ENCODE results near the gene ATP2B3.

Gene ATP2B3

DNA sequence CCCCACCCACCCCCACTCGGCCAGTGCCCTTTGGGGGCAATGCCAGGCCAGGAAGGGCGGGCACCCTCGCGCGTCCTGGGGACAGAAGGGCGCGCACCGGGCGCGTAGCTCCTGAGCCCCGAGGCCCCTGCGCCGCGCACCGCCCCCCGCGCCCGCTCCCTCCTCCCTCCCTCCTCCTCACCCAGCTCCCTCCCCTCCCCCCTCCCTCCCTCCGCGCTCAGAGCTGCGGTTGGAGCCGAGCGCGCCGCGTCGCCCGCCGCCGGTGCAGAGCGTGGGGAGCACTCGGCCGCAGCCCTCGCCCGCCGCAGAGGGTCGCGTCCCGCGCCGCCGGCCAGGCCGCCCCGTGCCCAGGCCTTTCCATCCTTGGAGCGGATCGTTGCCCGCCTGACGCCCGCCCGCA is at the start of gene ATP2B3:
Gene ATP2B3 (plus strand): TSS at position 220 of the 400 bp plus-strand sequence. CDS start 18,606 bp downstream, outside the sequence.
- no peak for DNase-seq (ENCODE audit: low read depth in 2 of 2)

DNA sequence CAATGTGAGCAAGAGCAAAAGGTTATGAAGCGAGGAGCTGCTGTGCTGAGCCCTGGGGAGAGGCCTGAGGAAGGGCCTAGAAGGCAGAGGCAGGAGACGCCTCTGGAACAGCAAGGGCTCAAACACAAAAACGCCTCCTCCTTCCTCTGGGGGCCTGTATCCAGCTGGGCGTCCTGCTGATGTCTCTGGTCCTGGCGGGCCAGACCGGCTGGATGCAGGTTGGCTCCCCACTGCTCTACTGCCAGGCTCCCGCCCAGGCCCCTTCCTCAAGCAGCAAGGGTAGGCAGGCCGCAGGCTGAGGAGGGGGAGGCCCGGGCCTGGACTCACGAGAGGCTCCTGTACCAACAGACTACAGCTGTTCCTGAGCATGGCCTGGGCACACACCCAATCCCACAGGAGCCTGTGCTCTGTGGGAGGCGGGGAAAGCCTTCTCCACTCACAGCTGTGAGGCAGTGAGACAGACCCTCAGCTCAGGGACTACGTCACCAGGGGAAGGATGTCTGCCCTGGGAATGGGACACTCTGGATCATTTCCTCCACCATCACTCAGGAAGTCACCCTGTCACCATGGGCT is 49.3 kb upstream of the ATP2B3 start:
- no peak for DNase-seq (ENCODE audit: low read depth in 2 of 2)

DNA sequence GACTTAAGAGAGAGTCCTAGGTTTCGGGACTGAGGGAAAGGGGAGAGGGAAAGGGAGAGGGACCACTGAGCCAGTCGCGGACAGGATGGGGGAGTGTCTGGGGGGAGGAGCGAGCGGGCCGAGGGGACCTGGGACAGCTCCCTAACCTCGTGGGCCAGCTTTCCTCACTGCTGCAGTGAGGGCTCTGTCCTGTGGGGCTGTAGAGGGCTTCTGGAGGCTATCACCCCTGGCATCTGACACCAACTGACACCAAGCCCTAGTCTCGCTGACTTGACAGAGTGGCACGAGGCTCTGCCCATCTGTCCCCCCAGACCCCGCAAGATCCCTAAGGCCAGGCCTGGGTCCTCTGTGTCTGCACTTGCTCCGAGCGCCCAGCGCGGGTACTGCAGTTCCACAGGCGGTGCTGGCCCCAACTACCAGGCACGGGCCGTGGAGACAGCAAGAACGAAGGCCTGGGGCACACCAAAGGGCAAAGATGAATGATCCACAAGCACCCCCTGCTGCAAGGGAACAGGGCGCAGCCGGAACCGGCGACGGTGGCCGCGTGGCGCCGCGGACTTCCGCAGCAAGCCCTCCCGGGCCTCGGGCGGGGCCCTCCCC is 47.5 kb upstream of the ATP2B3 start:
- DNase-seq (ENCODE audit: low read depth in 2 of 2), result no peak

DNA sequence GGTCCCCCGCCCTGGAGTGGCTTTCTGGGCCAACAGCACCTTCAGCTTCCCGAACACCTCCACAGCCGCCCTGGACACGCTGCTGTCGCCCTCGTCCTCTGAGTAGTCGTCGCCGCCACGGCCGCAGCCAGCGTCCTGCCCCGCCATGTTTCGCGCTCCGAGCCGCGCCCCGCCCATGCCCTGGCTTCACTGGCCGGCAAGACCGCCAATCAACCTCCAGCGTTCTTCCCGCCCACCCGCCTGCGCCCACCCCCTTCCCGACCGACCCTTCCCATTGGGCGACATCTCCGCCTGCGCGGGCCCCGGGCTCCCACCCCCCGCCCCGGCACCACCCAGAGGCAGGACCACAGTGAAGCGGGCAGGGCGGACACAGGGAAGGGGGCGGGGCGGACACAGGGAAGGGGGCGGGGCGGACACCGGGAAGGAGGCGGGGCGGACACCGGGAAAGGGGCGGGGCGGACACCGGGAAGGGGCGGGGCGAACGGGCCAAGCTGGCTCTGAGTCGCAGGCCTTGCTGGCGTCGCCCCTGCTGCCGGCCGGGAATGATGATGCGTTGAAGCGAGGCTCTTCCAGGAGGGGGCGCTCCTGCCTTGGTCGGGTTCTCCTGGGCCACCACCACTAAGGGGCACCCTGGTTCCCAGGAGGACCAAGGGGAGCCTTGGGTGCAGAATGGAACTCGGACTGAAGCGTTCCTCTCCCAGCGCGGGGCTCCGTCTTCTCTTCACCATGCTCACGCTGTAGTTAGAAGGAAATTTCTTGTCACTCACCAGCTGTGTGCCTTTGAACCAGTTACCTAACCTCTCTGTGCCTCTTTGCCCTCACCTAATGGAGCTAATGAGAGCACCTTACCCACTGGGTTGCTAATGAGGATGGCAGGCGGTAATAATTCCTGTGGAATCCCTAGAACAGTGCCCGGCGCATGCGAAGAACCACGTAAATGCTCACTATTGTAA is 46.8 kb upstream of the ATP2B3 start, which contains the start of gene HAUS7:
Gene HAUS7 (minus strand): TSS at position 166 of the 953 bp plus-strand sequence. CDS start 19 bp downstream, at position 147.
- DNase-seq (ENCODE audit: low read depth in 2 of 2), result peak; percentile 79 to 80

DNA sequence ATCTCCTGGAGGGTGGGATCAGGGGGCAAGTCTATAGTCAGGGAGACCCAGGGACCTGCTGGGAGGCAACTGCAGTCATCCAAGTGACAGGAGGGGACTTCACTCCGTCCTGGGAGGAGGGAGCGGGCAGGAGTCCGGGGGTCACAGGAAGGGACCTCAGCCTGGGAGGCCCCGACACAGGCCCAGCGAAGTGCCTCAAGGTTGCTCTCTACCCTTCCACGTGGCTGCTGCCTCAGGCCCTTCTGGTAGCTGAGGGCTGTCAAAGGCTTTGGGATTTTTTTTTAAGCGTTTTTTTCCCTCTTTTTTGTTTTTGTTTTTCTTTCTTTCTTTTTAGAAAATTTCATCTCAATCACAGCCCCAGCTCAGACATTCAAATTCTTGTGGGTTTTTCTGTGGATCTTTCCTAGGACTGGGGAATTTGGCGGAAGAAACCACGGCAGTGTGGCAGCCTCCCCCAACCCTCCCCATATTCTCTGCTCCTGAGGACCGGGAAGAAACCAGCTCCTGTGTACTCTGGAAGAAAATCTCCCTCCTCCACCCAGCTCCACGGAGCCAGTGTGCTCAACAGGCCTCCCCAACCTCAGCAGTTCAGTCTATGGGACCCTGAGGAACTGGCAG is 45.7 kb upstream of the ATP2B3 start:
- DNase-seq (ENCODE audit: low read depth in 2 of 2), result no peak

DNA sequence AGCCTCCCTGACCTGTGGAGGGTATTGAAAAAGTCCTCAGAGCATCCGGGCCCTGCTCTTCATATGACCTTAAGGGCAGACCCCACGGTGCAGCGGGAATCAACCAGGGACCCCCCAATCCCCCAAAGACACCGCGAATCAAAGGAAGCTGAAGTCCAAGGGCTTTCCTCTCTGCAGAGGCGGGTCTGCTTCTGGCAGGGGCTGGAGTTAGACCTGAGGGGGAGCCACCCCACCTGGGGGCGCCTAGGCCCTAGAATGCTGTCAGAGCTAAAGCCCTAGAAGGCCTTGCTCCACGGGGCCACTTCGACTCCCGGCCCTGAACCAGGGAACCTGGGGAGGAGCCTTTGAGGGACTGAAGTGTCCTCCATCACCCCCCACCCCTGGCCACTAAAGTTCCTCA is 44.3 kb upstream of the ATP2B3 start:
- DNase-seq (ENCODE audit: low read depth in 2 of 2), result no peak

DNA sequence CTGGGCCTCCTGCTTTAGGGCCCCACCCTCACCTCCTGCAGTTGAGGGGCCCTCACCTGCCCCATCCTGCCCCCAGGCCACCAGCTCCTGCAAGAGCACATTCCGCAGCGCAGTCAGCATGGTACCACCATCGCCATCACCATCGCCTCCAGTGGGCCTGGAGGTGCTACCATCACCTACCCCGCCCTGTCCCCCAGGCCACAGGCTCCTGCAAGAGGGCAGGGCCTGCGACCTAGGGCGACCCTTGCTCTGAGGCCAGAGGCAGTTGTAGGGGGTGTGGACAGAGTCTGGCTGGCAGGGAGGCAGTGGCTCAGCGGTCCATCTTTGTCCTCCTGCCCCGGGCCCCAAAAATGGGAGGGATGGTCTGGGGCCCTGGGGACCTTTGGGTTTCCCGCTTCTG is 43.2 kb upstream of the ATP2B3 start:
- DNase-seq (ENCODE audit: low read depth in 2 of 2), result no peak

DNA sequence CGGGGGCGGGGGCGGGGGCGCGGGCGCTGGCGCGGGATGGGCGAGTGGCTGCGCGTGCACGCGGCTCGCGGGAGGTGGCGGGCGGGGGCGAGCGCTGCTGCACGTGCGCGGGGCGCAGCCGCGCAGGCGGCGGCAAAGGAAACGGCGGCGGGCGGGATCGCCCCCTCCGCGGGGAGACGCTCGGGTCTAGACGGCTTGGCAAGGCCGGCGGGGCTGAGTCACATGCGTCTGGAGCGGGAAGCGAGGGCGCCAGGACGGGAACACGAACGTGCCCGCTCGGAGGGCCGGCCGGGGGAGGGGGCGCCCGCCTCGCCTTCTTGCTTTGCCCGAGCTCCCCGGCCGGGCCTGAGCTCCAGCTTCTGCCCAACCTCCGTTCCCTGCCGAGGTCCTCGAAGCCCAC is 42.7 kb upstream of the ATP2B3 start:
- no peak for DNase-seq (ENCODE audit: low read depth in 2 of 2)

DNA sequence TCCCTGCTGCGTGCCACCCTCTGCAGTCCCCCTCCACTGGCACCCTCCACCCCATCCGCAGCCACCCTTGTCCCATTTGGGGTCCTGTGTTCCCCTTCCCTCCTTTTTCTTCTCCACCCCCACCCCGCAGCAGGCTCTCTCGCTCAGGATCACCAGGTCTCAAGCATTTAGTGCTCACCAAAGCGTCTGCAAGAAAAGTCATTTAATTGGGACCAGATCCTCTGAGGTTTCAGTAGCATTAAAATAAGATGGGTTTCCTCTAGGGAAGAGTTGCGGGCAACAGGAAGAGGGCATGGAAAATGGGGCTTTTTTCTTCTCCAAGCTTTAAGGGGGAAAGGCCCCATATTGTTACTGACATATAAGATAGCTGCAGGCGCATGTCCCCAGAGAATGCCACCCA is 42.2 kb upstream of the ATP2B3 start:
- no peak for DNase-seq (ENCODE audit: low read depth in 2 of 2)

DNA sequence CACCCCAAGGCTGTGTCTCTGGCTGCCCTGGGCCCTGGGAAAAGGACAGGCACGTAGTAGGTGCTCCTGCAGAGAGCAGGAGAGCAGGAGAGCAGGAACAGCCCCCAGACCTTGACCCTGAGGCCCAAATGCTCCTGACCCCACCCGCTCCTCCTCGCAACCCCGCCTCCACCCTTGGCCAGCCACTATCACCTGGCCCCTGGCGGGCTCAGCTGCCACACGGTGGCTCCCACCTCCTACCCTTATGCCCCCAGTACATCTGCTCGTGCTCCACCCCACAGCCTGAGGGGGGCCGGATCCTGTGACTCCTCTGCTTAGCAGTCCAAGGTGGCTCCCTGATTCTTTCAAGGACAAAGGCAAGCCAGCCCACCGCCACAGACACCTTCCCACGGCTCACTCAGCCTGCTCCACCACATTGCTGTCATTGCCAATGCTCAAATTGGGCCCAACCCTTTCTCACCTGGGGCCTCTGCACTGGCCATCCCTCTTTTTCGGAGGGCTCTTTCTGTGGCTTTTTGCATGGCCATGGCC is 41.6 kb upstream of the ATP2B3 start:
- DNase-seq (ENCODE audit: low read depth in 2 of 2), result no peak

DNA sequence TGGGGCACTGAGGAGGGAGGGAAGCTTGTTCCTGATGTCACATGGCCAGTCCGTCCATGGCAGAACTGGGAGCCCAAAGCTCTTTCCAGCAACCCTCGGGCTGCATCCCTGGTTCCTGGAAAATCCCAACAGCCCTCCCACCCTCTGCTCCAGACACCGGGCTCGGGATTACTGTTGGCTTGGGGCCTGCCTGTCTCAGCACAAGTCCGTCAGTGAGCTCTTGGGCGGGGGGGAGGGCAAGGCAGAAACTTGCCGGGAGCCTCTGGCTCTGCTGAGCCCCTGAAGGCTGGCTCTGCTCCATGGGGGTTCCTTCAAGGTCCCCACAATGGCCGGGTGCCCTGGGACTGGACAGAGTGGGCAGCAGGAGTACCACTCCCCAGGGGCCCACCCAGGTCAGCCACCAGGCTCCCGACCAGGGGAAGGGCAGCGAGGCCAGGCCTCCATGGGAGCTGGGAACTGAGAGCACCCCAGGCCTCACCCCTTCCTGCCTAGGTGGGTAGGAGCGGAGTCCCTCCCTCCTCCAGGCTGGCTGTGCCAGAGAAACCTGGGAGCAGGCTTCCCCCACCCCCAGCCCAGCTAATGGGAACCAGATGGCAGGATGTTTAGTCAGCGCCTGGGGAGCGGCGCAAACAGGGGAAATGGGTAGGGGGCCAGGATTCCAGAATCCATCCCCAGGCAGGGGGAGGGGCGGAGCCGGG is 40.6 kb upstream of the ATP2B3 start:
- DNase-seq (ENCODE audit: low read depth in 2 of 2), result peak in 1 of 2 experiments; percentile 74

DNA sequence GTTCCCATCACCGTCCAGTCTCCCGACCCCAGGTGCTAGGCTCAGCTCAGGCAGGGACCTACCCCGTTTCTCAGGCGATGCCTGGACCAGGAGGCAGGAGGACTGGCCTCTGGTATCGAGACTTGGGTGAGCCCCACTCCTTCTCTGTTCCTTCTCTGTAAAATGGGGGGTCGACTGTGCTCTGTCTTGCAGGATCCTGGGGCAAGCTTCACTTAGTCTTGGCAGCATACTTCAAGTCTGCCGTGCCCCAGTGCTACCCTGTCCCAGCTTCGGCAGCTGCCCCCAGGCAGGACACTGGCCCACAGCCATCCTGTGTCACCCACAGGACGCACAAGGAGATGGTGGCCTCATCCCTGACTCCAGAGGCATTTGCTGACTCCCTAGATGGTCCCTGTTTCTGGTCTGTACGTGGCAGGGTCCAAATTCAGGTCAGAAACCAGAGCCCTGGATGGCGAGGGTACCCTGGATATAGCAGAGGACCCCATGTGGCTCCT is 40.0 kb upstream of the ATP2B3 start:
- DNase-seq (ENCODE audit: low read depth in 2 of 2), result no peak

DNA sequence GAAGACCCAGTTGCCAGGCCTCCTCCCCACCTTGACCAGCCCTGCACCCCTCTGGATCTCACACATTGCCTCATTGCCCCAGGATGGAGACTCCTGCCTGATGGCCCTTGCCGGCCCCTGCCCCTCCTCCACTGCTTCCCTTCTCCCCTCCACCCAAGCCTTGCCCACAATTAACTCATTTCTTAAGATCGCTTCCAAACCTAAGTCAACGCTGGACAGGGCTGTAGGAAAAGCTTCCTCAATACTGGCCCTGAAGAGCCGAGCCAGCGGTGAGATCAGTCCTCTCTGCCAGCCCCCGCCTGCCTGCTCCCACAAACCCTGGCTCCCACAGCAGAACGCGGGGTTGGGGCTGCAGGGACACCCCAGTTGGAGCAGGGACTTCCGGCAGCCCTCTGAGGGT is 39.5 kb upstream of the ATP2B3 start:
- DNase-seq (ENCODE audit: low read depth in 2 of 2), result no peak

DNA sequence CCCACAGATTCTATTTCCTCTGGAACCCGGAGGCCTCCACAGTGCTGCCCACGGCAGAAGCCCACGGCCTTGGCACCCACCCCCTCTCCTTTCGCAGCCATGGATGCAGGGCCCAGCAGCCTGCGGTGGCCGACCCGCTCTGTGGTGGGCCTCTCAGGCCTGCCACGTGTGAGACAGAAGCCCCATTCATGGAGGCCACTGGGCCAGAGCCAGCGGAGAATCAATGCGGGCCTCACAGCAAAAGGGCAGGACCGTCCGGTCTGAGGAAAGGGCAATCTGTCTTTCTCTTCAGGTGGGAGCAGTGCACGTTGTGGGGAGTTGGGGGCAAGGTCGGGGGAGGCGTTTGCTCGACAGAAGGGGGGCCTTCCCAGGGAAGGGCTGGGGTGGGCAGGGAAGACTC is 38.7 kb upstream of the ATP2B3 start:
- no peak for DNase-seq (ENCODE audit: low read depth in 2 of 2)

DNA sequence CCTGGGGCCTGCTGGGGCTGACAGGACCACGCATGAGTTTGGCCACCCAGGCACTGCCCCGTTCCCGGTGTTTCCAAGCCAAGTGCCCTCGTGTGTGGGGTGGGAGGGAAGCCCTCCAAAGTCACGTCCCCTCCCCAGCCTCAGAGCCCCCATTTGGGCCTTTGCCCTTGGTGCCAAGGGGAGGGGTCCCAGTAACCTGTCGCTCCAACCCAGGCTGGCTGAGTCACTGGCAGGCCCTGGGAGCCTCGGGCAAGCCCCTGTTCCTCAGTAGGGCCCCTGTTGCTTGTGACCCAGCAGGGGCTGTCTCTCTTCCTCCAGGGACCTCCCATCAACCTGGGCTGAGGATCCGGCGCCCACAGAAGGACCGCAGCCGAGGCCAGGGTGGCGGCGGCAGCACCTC is 36.4 kb upstream of the ATP2B3 start:
- no peak for DNase-seq (ENCODE audit: low read depth in 2 of 2)

DNA sequence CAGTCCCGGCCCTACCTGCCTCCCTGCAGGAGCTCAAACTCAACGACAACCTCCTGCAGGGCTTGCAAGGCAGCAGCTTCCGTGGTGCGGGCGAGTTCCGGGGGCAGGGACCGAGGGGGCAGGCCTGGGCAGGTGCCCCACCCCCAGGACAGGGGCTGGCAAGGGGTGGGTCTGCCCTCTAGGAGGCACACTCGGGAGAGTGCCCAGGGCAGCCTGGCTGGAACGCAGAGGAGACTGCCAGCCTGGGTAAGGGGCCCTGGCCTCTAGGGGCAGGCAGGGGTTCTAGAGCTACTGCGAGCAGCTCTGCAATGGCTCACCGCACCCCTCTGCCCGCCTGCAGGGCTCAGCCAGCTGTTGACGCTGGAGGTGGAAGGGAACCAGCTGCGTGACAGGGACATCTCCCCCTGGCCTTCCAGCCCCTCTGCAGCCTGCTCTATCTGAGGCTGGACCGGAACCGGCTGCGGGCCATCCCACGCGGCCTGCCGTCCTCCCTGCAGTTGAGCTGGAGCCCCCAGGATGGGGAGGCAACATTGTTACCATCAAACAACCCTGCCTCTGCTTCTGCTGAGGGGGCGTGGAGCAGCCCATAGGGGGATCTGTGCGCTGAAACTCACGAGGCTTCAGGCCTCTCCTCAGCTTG is 34.9 kb upstream of the ATP2B3 start:
- no peak for DNase-seq (ENCODE audit: low read depth in 2 of 2)

DNA sequence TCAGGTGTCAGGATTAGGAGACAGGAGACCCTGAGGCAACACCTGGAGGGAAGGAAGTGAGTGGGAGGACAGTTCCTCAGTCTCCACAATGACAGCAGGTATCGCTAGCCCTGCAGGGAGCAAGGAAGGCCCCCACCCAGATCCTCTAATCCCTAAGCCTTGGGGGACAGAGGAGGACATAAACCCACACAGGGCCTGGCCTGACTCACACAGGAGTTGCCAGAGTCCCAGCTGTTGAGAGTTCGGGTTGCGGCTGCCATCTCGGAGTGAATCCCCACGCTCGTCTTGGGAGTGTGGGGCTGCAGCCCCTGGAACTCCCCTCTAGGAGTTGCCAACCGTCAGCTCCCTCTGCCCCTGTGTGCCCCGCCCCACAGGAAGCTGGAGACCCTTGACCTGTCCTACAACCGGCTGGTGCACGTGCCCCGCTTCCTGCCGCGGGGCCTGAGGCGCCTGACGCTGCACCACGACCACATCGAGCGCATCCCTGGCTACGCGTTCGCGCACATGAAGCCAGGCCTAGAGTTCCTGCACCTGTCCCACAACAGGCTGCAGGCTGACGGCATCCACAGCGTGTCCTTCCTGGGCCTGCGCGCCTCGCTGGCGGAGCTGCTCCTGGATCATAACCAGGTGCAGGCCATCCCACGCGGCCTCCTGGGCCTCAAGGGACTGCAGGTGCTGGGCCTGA is 31.9 kb upstream of the ATP2B3 start:
- no peak for DNase-seq (ENCODE audit: low read depth in 2 of 2)

DNA sequence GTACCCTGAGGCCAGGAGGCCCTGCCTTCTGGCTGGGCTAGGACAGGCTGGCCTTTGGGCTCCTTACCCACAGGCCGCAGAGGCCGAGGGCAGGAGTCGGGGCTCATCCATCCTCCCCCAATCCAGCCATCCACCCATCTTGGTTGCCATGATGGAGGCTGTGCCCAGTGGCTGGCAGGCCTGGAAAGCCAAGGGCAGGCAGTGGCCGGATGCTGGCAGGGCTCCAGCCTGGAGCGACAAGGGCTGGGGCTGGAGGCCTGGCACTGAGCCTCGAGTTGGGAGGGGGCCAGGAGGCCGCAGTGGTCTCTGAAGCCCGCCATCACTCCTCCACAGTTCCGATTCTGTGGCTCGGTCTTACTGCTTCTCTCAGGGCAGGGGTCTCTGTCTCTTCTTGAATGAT is 31.3 kb upstream of the ATP2B3 start:
- DNase-seq (ENCODE audit: low read depth in 2 of 2), result no peak

DNA sequence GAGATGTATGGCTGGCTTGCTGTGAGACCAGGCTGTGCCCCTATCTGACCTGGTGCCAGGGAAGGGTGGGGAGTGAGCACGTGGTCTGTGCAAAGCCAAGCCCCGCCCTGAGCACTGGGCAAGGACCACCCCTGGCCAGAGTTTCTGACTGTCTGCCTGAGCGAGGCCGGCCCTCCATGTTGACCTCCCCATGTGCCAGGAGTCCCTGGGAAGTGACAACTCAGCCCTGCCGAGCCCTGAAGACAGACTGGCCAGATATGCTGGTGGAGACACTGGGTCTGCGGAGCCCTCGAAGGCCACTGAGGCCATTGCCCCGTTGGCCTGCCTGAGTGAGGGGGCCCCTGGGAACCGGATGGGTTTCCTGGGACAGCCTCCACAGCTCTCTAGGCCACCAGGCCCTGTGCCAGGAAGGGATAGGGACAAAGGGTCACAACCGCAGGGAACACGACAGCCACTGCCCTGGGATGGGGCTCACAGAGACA is 29.8 kb upstream of the ATP2B3 start:
- no peak for DNase-seq (ENCODE audit: low read depth in 2 of 2)

All from fibroblast of skin of left quadriceps (primary cell).